Activated T-cell treated with anti-CD3 and anti-CD28 coated beads, Interleukin-2, amount 50 U/mL, for 1 hour (primary cell): ENCODE measurements around the gene HHIPL1.
A peak's percentile ranks its signal among the peaks of the same experiment; 100 is the strongest.

Experiments
- DNase-seq: peaks from one replicate; pipeline ENCODE4 v3.0.0-alpha.2; 2020

HHIPL1 gene

DNA sequence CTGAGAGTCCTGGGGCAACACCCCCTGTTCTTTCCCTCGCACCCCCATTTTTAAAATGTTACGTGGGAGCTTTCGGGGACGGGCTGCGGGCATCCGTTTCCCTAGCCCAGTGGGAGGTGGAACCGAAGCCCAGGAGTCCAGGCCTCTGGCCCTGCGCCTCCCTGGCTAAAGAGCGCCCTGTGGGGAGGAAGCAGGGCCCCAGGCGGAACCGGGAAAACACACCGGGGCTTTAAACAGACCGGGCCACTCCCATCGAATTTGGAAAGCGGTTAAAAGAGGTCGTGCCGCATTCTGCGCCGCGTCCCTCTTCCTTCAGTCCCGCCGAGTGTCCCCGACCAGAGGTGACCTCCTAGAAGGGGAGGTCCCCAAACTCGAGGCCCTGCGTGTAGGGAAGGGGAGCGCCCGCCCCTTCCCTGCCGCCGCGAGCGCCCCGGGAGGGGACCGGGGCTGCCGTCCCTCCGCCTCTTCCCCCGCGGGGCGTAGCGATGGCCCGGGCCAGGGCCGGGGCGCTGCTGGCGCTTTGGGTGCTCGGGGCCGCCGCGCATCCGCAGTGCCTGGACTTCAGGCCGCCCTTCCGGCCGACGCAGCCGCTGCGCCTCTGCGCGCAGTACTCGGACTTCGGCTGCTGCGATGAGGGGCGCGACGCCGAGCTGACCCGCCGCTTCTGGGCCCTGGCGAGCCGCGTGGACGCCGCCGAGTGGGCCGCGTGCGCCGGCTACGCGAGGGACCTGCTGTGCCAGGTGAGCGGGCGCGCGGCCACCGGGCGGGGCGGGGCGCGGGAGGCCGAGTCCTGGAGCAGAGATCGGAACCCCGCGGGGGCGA lies at the start of gene HHIPL1:
Gene HHIPL1 (plus strand): TSS at position 407 of the 822 bp plus-strand sequence. CDS start 79 bp downstream, at position 486.
- no peak for DNase-seq

DNA sequence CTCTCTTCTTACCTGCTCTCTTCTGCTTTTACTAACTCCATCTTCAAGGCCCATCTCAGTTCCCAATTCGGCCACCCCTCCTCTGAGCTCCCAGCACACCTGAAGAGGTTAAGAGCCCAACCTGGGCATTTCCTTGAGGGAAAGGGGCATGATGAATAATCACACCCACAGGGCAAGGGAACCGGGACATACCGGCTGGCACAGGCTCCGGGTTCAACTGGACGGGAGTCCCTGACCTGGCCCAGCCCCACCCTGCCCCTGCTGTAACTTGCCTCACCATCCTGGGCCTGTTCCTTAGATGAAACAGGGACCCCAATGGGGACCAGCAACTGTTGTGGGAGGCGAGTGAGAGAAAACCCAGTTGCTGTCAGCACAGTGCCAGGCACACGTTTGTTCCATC lies 49.4 kb upstream of the HHIPL1 start:
- no peak for DNase-seq

DNA sequence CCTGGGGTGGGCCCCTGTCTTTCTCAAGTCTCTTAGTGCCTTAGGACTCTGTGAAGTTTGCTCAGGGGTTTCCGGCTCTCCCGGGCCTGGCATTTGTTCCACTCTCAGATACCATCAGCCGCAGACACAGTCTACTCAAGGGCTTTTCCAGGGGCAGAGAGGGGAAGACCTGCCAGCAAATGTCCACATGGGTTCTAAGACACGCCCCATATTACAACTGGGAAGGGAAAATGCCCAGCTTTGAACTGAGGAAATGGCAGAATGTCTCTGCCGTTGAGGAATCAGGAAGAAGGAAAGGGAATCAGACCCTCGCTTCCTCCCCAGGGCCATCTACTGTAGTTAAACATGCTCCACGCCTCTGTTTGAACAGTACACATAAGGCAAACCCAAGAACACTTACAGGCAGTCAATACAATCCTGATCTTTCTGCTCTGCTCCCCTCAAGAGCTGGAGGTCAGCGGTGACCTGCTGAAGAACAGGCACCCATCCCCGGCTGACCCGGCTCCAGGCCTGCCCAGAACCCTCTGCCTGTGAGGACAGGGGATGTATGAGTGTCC lies 48.8 kb upstream of the HHIPL1 start:
- no peak for DNase-seq

DNA sequence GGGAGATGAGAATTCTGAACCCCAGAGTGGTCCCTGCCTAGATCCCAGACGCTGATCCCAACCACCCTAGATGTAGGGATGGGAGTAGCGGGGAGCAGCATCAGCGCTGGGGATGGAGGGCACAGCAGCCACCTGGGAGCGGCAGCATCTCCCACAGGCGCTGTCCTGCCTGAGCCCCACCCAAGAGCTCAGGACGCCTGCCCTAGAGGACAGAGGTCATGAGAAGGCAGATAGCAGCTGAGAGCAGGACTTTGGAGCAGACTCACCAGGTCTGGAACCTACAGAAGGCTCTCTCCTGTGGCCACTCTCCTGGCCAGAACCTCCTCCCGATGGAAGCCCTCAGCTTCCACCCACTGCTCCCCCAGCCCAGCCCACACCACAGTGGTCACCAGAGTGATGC lies 48.2 kb upstream of the HHIPL1 start:
- no peak for DNase-seq

DNA sequence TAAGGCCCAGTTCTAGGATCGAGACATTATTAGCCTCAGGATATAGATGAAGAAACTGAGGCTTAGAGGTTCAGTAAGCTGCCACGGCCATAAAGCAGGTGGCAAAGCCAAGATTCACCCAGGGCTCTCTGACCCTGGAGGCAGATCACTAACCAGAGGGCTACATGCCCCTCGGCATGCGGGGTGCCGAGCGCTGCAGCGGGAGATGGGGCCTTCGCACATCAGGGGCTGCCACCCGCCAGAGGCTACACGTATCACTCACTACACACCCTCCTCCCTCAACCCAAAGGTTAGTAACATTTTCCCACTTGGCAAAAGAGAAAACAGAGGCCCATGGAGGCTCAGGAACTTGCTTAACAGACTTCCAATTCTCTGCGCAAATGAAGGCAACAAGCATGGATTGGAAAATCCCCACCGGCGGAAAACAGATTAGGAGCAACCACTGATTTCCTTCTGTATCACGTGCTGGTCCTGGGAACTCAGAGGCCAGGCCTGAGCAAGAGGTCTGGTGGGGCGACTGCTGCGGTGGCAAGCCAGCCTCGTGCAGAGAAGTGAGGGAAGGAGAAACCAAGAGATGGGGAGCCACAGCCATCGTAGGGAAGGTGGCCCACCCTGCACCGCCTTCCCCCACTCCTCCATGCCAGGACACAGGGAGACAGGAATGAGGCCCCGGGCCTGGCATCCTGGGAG lies 46.9 kb upstream of the HHIPL1 start:
- no peak for DNase-seq

DNA sequence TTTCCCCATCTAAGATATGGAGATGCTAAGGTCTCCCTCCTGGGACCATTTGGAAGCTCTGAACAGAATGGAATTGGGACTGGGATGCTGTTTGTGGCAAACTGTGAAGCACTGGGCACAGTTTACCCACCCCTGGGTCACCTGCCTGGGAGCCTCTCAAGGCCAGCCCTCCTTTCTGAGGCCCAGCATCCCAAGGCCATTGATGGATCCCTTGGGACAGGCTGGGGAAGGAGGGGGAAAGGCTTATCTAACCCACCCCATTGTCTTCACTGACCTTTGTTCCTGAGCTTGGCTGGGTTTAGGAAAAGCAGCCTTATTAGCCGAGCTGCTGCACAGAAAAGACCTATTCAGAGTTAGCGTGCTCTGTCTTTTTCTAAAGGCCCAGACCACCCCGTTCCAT lies 46.2 kb upstream of the HHIPL1 start:
- DNase-seq: no peak

DNA sequence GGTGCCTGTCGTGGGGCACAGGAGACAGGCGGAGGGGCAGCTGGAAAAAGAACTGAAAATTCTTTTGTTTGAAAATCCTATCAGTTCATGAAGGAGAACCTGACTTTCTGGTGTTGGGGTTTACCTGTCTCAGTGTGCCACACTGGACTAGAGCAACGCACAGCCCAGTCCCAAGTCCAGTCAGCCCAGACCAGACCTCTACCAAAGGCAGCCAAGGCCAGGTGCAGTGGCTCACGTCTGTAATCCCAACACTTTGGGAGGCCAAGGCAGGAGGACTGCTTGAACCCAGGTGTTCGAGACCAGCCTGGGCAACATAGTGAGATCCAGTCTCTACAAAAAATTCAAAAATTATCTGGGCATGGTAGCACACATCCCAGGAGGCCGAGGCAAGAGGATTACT lies 45.5 kb upstream of the HHIPL1 start:
- DNase-seq: no peak

DNA sequence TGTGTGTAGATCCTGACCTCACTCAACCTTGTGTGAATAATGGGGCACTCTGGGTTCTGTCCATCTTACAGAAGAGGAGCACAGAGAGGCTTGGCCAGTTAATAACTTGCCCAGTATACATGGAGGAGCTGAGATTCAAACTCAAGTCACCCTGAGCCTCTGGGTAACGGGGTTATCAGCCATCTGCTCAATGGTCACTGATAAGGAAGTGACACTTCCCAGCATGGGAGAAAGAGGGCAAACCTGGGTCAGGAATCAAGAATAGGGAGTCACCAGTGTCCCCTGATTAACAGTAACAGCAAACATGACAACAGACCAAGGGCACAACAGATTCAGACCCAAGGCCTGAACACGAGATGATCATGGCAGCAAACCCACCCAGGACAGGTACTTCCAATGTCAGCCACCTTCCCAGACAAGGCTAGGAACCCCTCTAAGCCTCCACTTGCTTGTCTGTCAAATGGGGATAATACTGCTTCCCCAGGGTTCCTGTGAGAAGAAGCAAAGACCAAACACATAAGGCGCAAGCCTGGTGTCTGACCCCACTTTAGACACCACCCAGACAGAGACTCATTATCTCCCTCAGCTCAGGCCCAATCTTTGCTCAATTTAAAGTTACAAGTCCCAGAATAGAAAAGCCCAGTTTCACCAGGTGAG lies 44.6 kb upstream of the HHIPL1 start:
- no peak for DNase-seq

DNA sequence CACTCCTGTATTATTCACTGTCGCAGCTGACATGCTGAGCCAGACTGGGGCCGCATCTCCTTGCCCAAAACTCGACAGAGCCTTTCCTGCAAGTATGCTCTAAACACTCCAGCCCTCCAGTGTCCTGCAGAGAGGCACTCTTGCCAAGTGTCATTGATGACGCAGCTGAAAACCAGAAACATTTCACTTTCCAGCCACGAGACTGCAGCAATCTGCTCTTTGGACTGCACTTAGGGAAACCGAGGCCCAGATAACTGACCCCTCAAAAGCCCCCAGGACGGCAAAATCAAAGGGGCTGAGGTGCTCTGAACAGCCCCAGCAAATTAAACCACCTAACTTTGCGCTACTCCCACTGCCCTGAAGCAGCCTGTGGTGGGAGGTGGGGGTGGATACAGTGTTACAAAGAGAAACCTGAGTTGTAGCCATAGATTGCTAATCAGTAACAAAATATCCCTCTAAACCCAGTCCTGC lies 43.5 kb upstream of the HHIPL1 start:
- no peak for DNase-seq

DNA sequence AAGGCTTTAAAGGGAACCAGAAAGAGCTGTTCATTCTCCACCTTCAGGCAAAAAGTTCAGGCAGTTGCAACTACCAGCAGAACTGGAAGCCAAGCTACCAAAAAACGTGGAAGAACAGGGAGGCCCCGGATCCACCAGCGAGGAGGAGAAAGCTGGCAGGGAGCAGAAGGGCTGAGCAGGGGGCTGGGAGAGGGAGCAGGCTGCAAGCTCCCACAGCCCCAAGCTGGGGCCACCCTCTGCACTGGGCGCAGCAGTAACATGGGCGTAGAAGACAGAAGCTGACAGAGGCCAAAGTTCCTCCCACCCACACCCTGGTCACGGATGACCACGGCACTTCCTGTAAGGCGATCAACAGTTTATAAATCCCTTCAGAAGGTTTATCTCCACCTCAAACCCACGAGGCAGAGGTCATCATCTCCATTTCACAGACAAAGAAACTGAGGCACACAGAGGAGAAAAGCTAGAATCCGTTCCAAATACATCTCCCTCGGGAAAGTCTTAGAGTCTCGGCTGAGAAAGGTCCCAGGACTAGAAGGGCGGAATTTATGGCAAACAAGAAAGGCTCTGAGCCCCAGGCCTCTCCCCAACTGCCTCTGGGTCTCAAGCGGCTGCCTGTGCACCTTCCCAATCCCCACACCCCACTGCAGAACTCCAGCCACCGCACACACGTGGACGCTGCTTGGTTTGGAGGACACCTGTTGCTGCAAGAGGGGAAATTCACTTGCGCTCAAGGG lies 42.7 kb upstream of the HHIPL1 start:
- DNase-seq: no peak

DNA sequence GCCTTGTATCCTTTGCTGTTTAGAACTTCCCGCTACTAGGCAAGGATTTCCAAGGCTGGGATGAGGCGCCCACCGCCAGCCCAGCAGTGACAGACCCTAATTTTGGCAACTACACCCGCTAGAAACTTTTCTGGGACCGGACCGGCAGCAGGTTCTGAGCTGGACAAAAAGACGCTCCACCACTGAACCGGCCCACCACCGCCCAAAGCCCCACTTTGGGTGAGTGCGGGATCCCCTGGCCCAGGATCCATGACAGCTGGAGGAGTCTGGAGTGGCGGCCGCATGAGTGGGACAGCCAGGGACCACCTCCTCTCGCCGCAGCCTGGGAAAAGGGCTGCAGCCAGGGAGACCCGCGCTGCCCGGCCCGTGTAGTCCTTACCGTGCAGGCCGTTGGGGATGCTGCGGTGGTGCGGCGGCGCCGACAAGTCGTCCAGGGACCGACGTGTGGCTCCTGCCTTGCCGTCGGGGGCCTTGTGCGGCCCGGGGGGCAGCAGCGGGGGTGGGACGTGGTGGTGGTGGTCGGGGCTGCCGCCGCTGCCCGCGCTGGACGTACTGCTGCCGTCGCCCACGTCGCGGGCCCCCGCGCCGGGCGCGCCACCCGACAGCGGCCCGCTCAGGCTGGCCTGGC lies 42.0 kb upstream of the HHIPL1 start:
- no peak for DNase-seq

DNA sequence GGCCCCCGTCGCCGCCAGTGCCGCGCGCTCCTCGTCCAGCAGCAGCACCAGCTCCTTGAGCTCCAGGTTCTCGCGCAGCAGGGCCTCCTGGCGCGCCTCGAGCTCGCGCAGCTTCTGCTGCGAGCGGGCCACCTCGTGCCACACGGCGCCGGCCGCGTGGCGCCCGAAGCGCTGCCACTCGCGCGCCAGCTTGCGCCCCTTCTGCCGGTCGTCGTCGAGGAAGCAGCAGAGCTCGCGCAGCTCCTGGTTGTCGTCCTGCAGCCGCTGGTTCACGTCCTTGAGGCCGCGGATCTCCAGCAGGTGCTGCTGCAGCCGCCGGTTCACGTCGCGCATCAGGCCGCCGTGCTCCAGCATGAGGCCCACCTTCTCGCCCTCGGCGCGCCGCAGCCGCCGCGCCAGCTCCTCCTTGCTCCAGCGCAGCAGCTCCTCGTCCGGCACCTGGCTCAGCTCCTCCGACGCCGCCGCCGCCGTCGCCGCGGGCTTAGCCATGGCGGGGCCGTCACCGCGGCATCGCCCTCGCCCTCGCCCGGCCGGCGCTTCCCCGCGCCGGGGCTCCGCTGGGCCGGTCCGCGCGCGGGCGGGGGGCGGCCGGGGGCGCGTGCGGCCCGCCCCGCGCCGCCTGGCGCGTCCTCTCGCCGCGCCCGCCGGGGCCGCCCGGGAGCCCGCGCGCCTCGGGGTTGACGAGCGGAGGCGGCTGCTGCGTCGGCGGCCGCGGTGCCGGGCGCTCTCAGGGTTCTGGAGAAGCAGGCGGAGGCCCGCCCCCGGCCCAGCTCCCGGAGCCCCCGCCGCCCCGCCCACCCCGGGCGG lies 41.3 kb upstream of the HHIPL1 start, which contains the start of gene CCDC85C:
Gene CCDC85C (minus strand): TSS at position 737 of the 807 bp plus-strand sequence. CDS start 248 bp downstream, at position 489.
- peak; percentile 70 for DNase-seq

DNA sequence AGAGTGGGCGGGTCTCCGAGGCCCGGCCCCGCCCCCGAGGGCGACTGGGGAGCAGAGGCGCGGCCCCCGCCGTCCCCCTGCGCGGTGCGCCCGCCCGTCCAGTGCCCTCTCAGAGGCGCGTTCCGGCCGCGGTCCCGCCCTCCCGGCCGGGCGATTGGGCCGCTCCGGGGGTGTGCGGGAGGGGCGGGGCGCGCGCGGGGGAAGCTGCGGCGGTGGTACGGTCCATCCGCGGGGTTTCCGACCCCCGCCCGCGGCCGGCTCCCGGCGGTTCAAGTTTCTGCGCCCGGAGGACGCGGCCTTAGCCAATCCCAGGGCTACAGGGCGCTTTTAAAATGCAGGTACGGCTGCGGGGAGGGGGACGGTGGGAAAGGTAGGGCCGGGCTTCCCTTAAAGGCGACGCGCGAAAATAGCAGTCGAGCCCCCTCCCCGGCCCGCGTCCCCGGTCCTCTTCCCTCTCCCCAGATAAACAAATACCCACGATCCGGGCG lies 40.6 kb upstream of the HHIPL1 start:
- DNase-seq: peak; percentile 98

DNA sequence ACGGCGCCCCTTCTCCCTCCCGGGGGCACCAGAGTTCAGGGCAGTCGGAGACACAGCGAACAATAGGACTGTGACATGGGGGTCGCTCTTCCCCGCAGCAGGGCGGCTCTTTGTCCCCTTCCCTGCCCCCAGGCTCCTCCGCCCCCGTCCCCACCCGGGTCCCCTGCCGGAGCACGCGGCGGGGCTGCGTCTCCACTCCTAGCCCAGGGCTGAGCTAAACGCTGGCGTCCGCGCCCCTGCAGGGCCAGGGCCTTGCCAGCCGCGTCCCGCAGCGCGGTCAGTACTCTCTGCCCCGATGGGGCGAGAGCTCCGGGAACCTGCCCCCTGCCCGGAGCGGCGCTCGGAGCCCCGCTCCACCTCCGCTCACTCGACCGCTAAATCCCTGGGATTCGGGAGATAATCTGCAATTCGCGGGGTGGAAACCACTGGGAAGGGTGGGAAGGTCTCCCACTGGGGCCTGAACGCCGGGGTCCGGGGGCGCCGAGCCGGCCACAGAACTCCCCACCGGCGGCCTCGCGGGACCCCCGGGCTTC lies 40.1 kb upstream of the HHIPL1 start:
- no peak for DNase-seq

DNA sequence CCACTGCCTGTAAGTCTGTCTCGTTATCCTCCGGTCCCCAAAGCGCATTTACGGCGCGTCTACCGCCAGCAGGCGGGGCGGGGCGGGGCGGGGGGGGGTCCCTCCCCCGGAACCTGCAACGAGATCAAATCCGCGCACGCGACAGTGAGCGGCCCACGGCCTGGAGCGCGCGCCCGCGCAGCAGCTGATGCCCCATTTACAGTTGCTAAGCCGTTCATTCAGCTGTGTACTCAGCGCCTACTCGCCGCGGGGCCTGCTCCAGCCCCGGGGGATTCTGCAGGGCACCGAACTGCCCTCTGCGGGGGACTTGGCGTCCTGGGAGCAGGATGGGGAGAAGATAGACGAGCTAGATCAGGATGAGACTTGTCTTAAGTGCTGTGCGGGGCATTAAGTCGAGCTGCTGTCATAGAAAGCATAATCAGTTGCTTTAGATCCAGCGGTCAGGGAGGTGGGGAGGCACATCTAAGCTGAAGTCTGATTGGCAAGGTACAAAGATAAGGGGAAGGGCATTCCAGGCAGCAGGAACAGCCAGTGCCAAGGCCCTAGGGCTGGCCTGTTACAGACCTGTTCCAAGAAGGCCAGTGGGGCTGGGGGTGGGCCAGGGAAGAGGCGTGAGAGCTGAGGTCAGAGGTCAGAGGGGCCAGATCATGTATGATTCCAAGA lies 39.5 kb upstream of the HHIPL1 start:
- DNase-seq: peak; percentile 82

DNA sequence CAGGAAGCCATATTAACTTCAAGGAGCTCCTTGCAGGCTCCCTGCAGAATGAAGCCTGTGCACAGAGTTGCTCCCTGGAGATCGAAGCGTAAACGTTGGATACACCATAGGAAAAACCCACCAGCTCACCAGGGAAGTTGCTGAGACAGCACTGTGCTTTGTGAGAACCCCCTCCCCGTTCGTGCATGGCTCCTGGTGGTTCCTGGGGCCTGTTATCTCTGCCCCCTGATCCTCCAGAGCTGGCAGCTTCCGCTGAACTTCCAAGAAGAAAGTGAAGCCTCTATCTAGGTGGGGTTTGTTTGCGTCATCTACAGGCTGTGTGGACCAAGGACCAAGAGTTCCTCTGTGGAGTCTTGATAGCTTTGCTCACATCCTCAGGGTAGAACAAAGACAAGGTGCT lies 38.6 kb upstream of the HHIPL1 start:
- no peak for DNase-seq

DNA sequence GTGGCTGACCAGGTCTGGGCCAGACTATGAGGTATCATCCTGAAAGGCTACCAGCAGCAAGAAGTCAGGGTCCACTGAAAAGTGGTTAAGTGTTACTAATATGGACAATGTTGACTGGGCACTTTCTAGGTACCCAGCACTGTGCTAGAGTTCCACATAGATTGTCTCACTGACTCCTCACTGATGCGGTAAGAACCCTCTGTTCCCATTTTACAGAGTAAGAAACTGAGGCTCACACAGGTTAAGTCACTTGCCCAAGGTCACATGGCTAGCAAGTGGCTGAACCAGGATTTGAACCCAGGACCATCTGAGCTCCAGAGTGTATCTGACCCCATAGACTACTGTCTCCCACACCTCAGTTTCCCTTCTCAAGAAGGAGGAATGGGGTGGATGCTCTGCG lies 36.3 kb upstream of the HHIPL1 start:
- DNase-seq: no peak

DNA sequence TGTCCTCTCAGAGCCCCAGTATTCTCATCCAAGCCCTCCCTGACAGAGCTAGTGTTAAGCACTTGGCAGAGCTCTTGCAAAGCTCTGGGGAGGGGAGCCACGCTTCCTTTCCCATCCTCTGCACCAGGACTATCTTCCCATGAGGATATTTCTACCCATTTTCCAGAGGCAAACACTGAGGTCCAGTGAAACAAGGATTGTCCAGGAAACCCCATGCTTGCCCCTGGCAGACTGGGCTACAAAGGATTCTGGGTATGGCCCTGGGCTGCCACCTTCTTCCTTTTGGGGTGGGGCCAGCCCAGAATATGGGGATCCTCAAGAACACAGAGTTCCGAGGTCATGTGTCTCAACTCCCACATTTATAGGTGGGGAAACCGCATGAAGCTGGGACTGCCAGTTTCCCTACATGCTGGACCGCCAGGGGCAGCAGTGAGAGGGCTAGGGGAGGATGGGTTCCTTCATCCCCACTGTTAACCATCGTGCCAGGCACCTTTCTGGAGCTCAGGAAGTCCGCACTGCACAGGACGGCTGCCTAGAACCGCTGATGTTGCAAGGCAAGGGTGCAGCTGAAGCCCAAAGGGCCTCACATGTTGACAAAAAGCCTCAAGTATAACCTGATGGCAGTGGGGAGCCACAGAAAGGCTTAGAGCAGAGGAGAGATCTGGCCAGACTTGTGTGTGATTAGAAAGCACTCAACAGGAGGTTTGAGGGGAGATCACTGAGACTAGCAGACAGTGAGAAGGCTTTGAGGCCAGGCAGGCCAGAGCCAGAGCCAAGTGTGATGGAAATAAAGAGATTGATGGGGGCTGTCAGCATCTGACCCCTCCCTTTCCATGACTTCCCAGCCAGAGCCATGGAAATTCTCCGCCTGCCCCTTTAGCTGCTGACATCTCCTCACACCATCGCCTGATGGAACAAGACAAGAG lies 35.4 kb upstream of the HHIPL1 start:
- DNase-seq: peak; percentile 45

DNA sequence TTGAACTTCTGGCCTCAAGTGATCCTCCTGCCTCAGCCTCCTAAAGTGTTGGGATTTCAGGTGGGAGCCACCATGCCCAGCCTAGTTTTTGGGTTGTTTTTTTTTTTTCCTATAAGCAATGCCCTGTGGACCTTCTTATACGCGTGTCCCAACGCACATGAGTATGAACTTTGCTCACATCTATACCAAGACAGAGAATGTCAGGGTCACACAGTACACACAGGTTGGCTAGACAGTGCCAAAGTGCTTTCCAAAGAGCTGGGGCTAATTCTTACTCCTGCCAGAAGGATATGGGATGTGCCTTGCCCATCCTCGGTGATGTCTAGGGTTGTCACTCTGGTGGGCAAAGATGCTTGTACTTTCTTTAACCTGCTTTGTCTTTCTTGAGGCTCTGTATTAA lies 33.3 kb upstream of the HHIPL1 start:
- no peak for DNase-seq
